IMR-90 (cell line): Measurements from ENCODE around the gene IL12RB1. TPM values are rescaled to one million over a fixed set of nuclear protein-coding genes. Genes with fewer than 3 reads are reported as not detected.

Source experiments
- ATAC-seq: fragments of 200-7000 bp; cut with Tn5 transposase; 2 replicates; pipeline ENCODE4 v1.9.1; 2020; ENCODE audit warnings: low read depth, mild to moderate bottlenecking, moderate library complexity
- BruUV-seq: library from RNA; stranded (reverse); fragments of 400-500 nt; replicated peaks from 2 replicates; lab custom pipeline; 2021; lab: Mats Ljungman, UMichigan
- CTCF ChIA-PET: fragments of 300-600 bp; formaldehyde crosslinking; extraction: SDS; loops from one replicate; lab custom pipeline; 2021; ENCODE audit warnings: antibody characterized with exemption; lab: Yijun Ruan, JAX
- POLR2A ChIA-PET: fragments of 300-600 bp; sonication (Branson Sonifier 250); formaldehyde crosslinking; loops from one replicate; lab custom pipeline; 2022; ENCODE audit warnings: antibody characterized with exemption; ENCODE audit not compliant: unreplicated experiment; lab: Charles Lee
- DNase-seq: peaks from one replicate; pipeline ENCODE4 v3.0.0; 2013
- H2AFZ ChIP-seq: replicated peaks from 2 replicates; pipeline ENCODE3; 2013; ENCODE audit warnings: low read length, mild to moderate bottlenecking; ENCODE audit not compliant: poor library complexity
- H2AK5ac ChIP-seq: 2 replicates; pipeline ENCODE4 v1.6.1; 2013; ENCODE audit warnings: low read depth, low read length, inconsistent platforms
- H2AK9ac ChIP-seq: replicated peaks from 2 replicates; pipeline ENCODE3; 2013; ENCODE audit warnings: mild to moderate bottlenecking, low read depth, low read length, moderate library complexity; ENCODE audit not compliant: poor library complexity
- H2BK120ac ChIP-seq: 2 replicates; pipeline ENCODE4 v1.6.1; 2013; ENCODE audit warnings: low read depth, low read length, inconsistent platforms
- H2BK15ac ChIP-seq: 3 replicates; pipeline ENCODE4 v1.6.1; 2013; ENCODE audit warnings: low read depth, low read length, inconsistent platforms
- H2BK20ac ChIP-seq: 2 replicates; pipeline ENCODE4 v1.6.1; 2013; ENCODE audit warnings: low read depth, mild to moderate bottlenecking, inconsistent platforms, low read length, moderate library complexity
- H2BK5ac ChIP-seq: 2 replicates; pipeline ENCODE4 v1.6.1; 2013; ENCODE audit warnings: mild to moderate bottlenecking, low read depth, low read length, inconsistent platforms; ENCODE audit not compliant: poor library complexity, severe bottlenecking
- H3K14ac ChIP-seq: replicated peaks from 2 replicates; pipeline ENCODE4 v1.6.1; 2013; ENCODE audit warnings: low read depth, low read length, inconsistent platforms
- H3K18ac ChIP-seq: 2 replicates; pipeline ENCODE4 v1.6.1; 2013; ENCODE audit warnings: low read depth, low read length, control low read depth
- H3K23ac ChIP-seq: 2 replicates; pipeline ENCODE4 v1.6.1; 2013; ENCODE audit warnings: low read depth, low read length, inconsistent platforms
- H3K27ac ChIP-seq: 2 replicates; pipeline ENCODE4 v1.5.1; 2013; ENCODE audit warnings: mild to moderate bottlenecking, control low read depth, low read length; ENCODE audit not compliant: insufficient read depth
- H3K27me3 ChIP-seq: 2 replicates; pipeline ENCODE4 v1.6.1; 2013; ENCODE audit warnings: low read length; ENCODE audit not compliant: control insufficient read depth, insufficient read depth
- H3K36me3 ChIP-seq: 2 replicates; pipeline ENCODE4 v1.6.1; 2013; ENCODE audit warnings: low read length, mixed read lengths; ENCODE audit not compliant: control insufficient read depth, insufficient read depth
- H3K4ac ChIP-seq: 2 replicates; pipeline ENCODE4 v1.6.1; 2013; ENCODE audit warnings: low read depth, low read length, inconsistent platforms
- H3K4me1 ChIP-seq: 2 replicates; pipeline ENCODE4 v1.6.1; 2013; ENCODE audit warnings: low read length, mixed read lengths; ENCODE audit not compliant: control insufficient read depth, insufficient read depth
- H3K4me2 ChIP-seq: 2 replicates; pipeline ENCODE4 v1.6.1; 2013; ENCODE audit warnings: low read depth, mild to moderate bottlenecking, control low read depth, low read length, moderate library complexity
- H3K4me3 ChIP-seq: 2 replicates; pipeline ENCODE4 v1.5.1; 2013; ENCODE audit warnings: low read depth, mild to moderate bottlenecking, control low read depth, low read length, moderate library complexity; ENCODE audit not compliant: insufficient read depth
- H3K56ac ChIP-seq: 2 replicates; pipeline ENCODE4 v1.6.1; 2013; ENCODE audit warnings: low read length, inconsistent platforms; ENCODE audit not compliant: insufficient read depth; ENCODE audit errors: extremely low read depth
- H3K79me1 ChIP-seq, 2 experiments: 2 replicates each; pipeline ENCODE4 v1.6.1; 2013; ENCODE audit warnings: low read length in 2 of 2, inconsistent platforms in 1 of 2, low read depth in 1 of 2
- H3K9ac ChIP-seq: 2 replicates; pipeline ENCODE4 v1.6.1; 2013; ENCODE audit warnings: low read depth, low read length, control low read depth
- H3K9me1 ChIP-seq: 2 replicates; pipeline ENCODE4 v1.6.1; 2013; ENCODE audit warnings: low read length, inconsistent platforms; ENCODE audit not compliant: insufficient read depth
- H3K9me3 ChIP-seq: 2 replicates; pipeline ENCODE4 v1.6.1; 2013; ENCODE audit warnings: low read length; ENCODE audit not compliant: control insufficient read depth, insufficient read depth
- H4K20me1 ChIP-seq: 2 replicates; pipeline ENCODE4 v1.6.1; 2013; ENCODE audit warnings: low read length, inconsistent platforms; ENCODE audit not compliant: insufficient read depth
- H4K5ac ChIP-seq: 2 replicates; pipeline ENCODE4 v1.6.1; 2013; ENCODE audit warnings: mild to moderate bottlenecking, low read depth, low read length, control low read depth
- H4K8ac ChIP-seq, 2 experiments: 2 replicates each; pipeline ENCODE4 v1.6.1; 2013; ENCODE audit warnings: low read depth in 2 of 2, low read length in 2 of 2, control low read depth in 1 of 2, inconsistent platforms in 1 of 2
- H4K91ac ChIP-seq: 2 replicates; pipeline ENCODE4 v1.6.1; 2013; ENCODE audit warnings: low read depth, low read length, inconsistent platforms; ENCODE audit not compliant: insufficient read depth
- BHLHE40 ChIP-seq: fragments of 150-350 bp; IDR thresholded peaks from 2 replicates; pipeline ENCODE4 v1.6.1; 2016; ENCODE audit warnings: mild to moderate bottlenecking, low read depth, low read length
- CEBPB ChIP-seq: IDR thresholded peaks from 2 replicates; pipeline ENCODE4 v1.6.1; 2012; ENCODE audit warnings: low read depth, low read length, improper control_type of control experiment
- CHD1 ChIP-seq: IDR thresholded peaks from 2 replicates; pipeline ENCODE4 v1.6.1; 2012; ENCODE audit warnings: low read depth, low read length, improper control_type of control experiment
- FOS ChIP-seq: fragments of 150-350 bp; IDR thresholded peaks from 2 replicates; pipeline ENCODE4 v1.6.1; 2016; ENCODE audit warnings: low read depth, low read length
- MAFK ChIP-seq: IDR thresholded peaks from 2 replicates; pipeline ENCODE4 v1.6.1; 2012; ENCODE audit warnings: low read depth, low read length, improper control_type of control experiment
- MAZ ChIP-seq: IDR thresholded peaks from 2 replicates; pipeline ENCODE4 v1.6.1; 2012; ENCODE audit warnings: low read depth, mild to moderate bottlenecking, low read length, improper control_type of control experiment, moderate library complexity, borderline replicate concordance
- MXI1 ChIP-seq: IDR thresholded peaks from 2 replicates; pipeline ENCODE4 v1.6.1; 2012; ENCODE audit warnings: low read depth, mild to moderate bottlenecking, low read length, moderate library complexity, borderline replicate concordance
- NFE2L2 ChIP-seq: fragments of 150-350 bp; IDR thresholded peaks from 2 replicates; pipeline ENCODE4 v1.6.1; 2016; ENCODE audit warnings: low read depth, mild to moderate bottlenecking, low read length
- POLR2A ChIP-seq: IDR thresholded peaks from 2 replicates; pipeline ENCODE4 v1.6.1; 2012; ENCODE audit warnings: mild to moderate bottlenecking, low read depth, low read length
- RAD21 ChIP-seq: IDR thresholded peaks from 2 replicates; pipeline ENCODE4 v1.6.1; 2012; ENCODE audit warnings: low read length, improper control_type of control experiment
- RCOR1 ChIP-seq: IDR thresholded peaks from 2 replicates; pipeline ENCODE4 v1.6.1; 2012; ENCODE audit warnings: mild to moderate bottlenecking, low read length, improper control_type of control experiment; ENCODE audit not compliant: insufficient replicate concordance
- RFX5 ChIP-seq: IDR thresholded peaks from 2 replicates; pipeline ENCODE4 v1.8.0; 2012; ENCODE audit warnings: low read depth, mild to moderate bottlenecking, low read length, moderate library complexity
- SMC3 ChIP-seq: fragments of 150-350 bp; IDR thresholded peaks from 2 replicates; pipeline ENCODE4 v1.6.1; 2016; ENCODE audit warnings: low read depth, mild to moderate bottlenecking, antibody characterized with exemption, low read length, moderate library complexity
- WGBS, 2 experiments: methylation state at CpG; one replicate each; pipeline versions ENCODE4 v1.1.5 to v1.1.7; 2013; ENCODE audit warnings: missing lambda C conversion rate in 2 of 2; ENCODE audit not compliant: insufficient read length in 1 of 2; ENCODE audit errors: extremely low coverage in 2 of 2; 5-methylcytosine and 5-hydroxymethylcytosine counted together
- dilution Hi-C: fragments of 300-500 bp; cut with HindIII; formaldehyde crosslinking; loops from one replicate; pipeline ENCODE4 v1.14.3; 2018; ENCODE audit warnings: low sequenced_read_pairs; ENCODE audit not compliant: unreplicated experiment
- in situ Hi-C: fragments of 300-500 bp; cut with MboI; formaldehyde crosslinking; loops from 3 replicates; pipeline ENCODE4 v1.14.3; 2019; ENCODE audit warnings: low sequenced_read_pairs, inconsistent platforms, mixed read lengths
- intact Hi-C: fragments of 100-400 bp; cut with micrococcal nuclease; formaldehyde crosslinking; loops from 2 replicates; pipeline ENCODE4 v1.10.0; 2022
- polyA plus RNA-seq, 3 experiments: library from polyadenylated mRNA; depleted of rRNA; stranded (reverse); fragments of >200 nt; gene quantifications; 2 replicates each; pipeline ENCODE4 v1.2.3, GENCODE V29; 2012; ENCODE audit warnings: low replicate concordance in 1 of 3
- total RNA-seq: library from RNA; depleted of rRNA; stranded (reverse); fragments of >200 nt; gene quantifications from 2 replicates; pipeline ENCODE4 v1.2.3, GENCODE V29; 2012
- TF ChIP-seq, protein P1 (sequence below): fragments of 150-350 bp; IDR thresholded peaks from 2 replicates; pipeline ENCODE4 v1.6.1; 2017; ENCODE audit warnings: mild to moderate bottlenecking, antibody characterized with exemption, low read length, low read depth
- TF ChIP-seq, protein P2 (sequence below): conservative IDR thresholded peaks from 2 replicates; pipeline ENCODE4 v1.5.1; 2012; ENCODE audit warnings: mild to moderate bottlenecking, low read depth, low read length, improper control_type of control experiment

IL12RB1 gene
- total and polyA plus RNA-seq, 2 of the 4 experiments (the other 2 are of a cell fraction), result not detected

DNA sequence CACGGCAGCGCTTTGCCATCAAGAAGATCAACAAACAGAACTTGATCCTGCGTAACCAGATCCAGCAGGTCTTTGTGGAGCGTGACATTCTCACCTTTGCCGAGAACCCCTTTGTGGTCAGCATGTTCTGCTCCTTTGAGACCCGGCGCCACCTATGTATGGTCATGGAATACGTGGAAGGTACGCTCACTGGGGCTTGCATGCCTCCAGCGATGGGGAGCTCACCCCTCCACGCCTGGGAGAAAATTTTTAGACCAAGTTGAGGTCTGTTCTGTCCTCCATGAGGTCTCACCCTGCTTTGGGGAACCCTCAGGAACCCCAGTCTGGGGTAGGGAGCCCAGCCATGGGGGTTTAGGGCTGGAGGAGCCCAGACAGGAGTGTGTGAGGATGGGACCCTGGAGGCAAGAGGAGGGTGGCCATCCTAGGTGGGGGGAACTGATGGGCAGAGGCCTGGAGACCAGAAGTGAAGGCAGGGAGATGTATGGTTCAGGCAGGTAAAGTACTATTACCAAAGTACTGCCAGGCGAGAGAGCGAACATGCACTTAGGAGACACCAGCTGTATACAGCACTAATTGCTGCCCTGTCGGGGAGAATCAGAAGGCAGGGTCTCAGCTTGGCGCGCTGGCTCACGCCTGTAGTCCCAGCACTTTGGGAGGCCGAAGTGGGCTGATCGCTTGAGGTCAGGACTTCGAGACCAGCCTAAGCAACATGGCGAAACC, 43.9 kb upstream of the IL12RB1 start:
- no TSS peak for BruUV-seq
- H3K27ac ChIP-seq, result no peak overlapping the region
- no peak overlapping the region for H2BK15ac ChIP-seq
- H3K9ac ChIP-seq, result no peak overlapping the region
- no peak overlapping the region for H2AK9ac ChIP-seq
- no peak overlapping the region for H3K23ac ChIP-seq
- H4K8ac ChIP-seq, result no peak overlapping the region
- ATAC-seq (no peak), DNase-seq (no peak)
- no peaks in the 10 kb centered on the region; the same call in 1 of the 2 replicates for H3K9me1 ChIP-seq
- no peak overlapping the region for H2BK20ac ChIP-seq
- no peak overlapping the region for H3K56ac ChIP-seq
- intact Hi-C loops, result no loop called here
- no peak overlapping the region for H4K5ac ChIP-seq
- CTCF ChIA-PET, result interaction anchor here (0.6 kb wide), 1 partner anchor 20 kb away, joined by 3 read pairs; no protein-coding TSS in a partner anchor
- no peak overlapping the region for H3K4me2 ChIP-seq
- H2BK5ac ChIP-seq, result no peak overlapping the region
- H2AK5ac ChIP-seq, result no peak overlapping the region
- H2AFZ ChIP-seq, result no peak overlapping the region
- no peak overlapping the region for H2BK120ac ChIP-seq
- POLR2A ChIA-PET, result no interaction called here
- no peak overlapping the region for H3K4ac ChIP-seq
- dilution Hi-C loops, result no loop called here
- H3K27me3 ChIP-seq, result no peaks in the 10 kb centered on the region
- no peak overlapping the region for H3K4me3 ChIP-seq
- in situ Hi-C loops, result no loop called here
- 96% methylated on average over 12 of the region's 21 CpGs; no CpG with 5 or more reads in 1 of the 2 experiments for WGBS, 2 experiments
- H4K91ac ChIP-seq, result no peak overlapping the region
- H3K79me1 ChIP-seq, result no peaks in the 10 kb centered on the region
- peaks cover 55% of the 10 kb centered on the region for H3K36me3 ChIP-seq
- H3K14ac ChIP-seq, result no peak overlapping the region
- no peaks in the 10 kb centered on the region; the same call in 1 of the 2 replicates for H4K20me1 ChIP-seq
- H3K9me3 ChIP-seq, result no peaks in the 10 kb centered on the region
- no peaks in the 10 kb centered on the region; the same call in 1 of the 2 replicates for H3K4me1 ChIP-seq
- H3K18ac ChIP-seq, result no peak overlapping the region
- no peak for TF ChIP-seq RFX5
- TF ChIP-seq RAD21, result no peak
- TF ChIP-seq CHD1, result no peak
- TF ChIP-seq CEBPB, result no peak
- no peak for TF ChIP-seq RCOR1
- TF ChIP-seq MAZ, result no peak
- no peak for TF ChIP-seq NFE2L2
- TF ChIP-seq MXI1, result no peak
- TF ChIP-seq BHLHE40, result no peak
- TF ChIP-seq, protein P1, sequence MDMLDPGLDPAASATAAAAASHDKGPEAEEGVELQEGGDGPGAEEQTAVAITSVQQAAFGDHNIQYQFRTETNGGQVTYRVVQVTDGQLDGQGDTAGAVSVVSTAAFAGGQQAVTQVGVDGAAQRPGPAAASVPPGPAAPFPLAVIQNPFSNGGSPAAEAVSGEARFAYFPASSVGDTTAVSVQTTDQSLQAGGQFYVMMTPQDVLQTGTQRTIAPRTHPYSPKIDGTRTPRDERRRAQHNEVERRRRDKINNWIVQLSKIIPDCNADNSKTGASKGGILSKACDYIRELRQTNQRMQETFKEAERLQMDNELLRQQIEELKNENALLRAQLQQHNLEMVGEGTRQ, result no peak
- no peak for TF ChIP-seq FOS
- no peak for TF ChIP-seq POLR2A
- TF ChIP-seq SMC3, result no peak
- TF ChIP-seq MAFK, result no peak
- TF ChIP-seq, protein P2, sequence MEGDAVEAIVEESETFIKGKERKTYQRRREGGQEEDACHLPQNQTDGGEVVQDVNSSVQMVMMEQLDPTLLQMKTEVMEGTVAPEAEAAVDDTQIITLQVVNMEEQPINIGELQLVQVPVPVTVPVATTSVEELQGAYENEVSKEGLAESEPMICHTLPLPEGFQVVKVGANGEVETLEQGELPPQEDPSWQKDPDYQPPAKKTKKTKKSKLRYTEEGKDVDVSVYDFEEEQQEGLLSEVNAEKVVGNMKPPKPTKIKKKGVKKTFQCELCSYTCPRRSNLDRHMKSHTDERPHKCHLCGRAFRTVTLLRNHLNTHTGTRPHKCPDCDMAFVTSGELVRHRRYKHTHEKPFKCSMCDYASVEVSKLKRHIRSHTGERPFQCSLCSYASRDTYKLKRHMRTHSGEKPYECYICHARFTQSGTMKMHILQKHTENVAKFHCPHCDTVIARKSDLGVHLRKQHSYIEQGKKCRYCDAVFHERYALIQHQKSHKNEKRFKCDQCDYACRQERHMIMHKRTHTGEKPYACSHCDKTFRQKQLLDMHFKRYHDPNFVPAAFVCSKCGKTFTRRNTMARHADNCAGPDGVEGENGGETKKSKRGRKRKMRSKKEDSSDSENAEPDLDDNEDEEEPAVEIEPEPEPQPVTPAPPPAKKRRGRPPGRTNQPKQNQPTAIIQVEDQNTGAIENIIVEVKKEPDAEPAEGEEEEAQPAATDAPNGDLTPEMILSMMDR, result no peak
